ENCODE measurements around the gene MYLIP. TPM values are rescaled to one million over a fixed set of nuclear protein-coding genes. Genes with fewer than 3 reads are reported as not detected.

Gene MYLIP
- total RNA-seq, 1 donor from 2014 or later: 12.9 TPM

- no peaks in the 10 kb centered on the region for H3K36me3 Mint-ChIP-seq (ENCODE audit: unreplicated experiment)
- no peak overlapping the region for H3K27ac Mint-ChIP-seq (ENCODE audit: unreplicated experiment)
- no peak for DNase-seq
- no peaks in the 10 kb centered on the region for H3K4me1 Mint-ChIP-seq (ENCODE audit: low read depth, unreplicated experiment)
- no peak for TF ChIP-seq CTCF (IDR thresholded peaks at IDR 0.05; ENCODE audit: partially characterized antibody, unreplicated experiment)
- H3K27me3 Mint-ChIP-seq (ENCODE audit: unreplicated experiment): peaks cover 3% of the 10 kb centered on the region
- H3K9me3 Mint-ChIP-seq (ENCODE audit: unreplicated experiment): no peaks in the 10 kb centered on the region
- no peak overlapping the region for H3K4me3 Mint-ChIP-seq (ENCODE audit: unreplicated experiment)
These were observed 30.2 kb downstream of the MYLIP start for GRCh38 chr6:16158943-16159557.

- H3K27ac Mint-ChIP-seq (ENCODE audit: unreplicated experiment): no peak overlapping the region
- no peak for TF ChIP-seq CTCF (IDR thresholded peaks at IDR 0.05; ENCODE audit: partially characterized antibody, unreplicated experiment)
- H3K27me3 Mint-ChIP-seq (ENCODE audit: unreplicated experiment): peaks cover 2% of the 10 kb centered on the region
- no peaks in the 10 kb centered on the region for H3K4me1 Mint-ChIP-seq (ENCODE audit: low read depth, unreplicated experiment)
- H3K36me3 Mint-ChIP-seq (ENCODE audit: unreplicated experiment): no peaks in the 10 kb centered on the region
- no peaks in the 10 kb centered on the region for H3K9me3 Mint-ChIP-seq (ENCODE audit: unreplicated experiment)
- DNase-seq: no peak
- no peak overlapping the region for H3K4me3 Mint-ChIP-seq (ENCODE audit: unreplicated experiment)
These were observed 31.9 kb downstream of the MYLIP start for GRCh38 chr6:16160794-16161193.

GRCh38 chr6:16162003-16162402, 33.1 kb downstream of the MYLIP start:
- no peak for TF ChIP-seq CTCF (IDR thresholded peaks at IDR 0.05; ENCODE audit: partially characterized antibody, unreplicated experiment)
- DNase-seq: no peak
- no peaks in the 10 kb centered on the region for H3K4me1 Mint-ChIP-seq (ENCODE audit: low read depth, unreplicated experiment)

GRCh38 chr6:16163066-16163465, 34.2 kb downstream of the MYLIP start:
- Mint-ChIP-seq H3K4me1 (ENCODE audit: low read depth, unreplicated experiment) (no peaks in the 10 kb centered on the region), H3K9me3 (ENCODE audit: unreplicated experiment) (no peaks in the 10 kb centered on the region), H3K27me3 (ENCODE audit: unreplicated experiment) (no peaks in the 10 kb centered on the region), H3K4me3 (ENCODE audit: unreplicated experiment) (no peak overlapping the region), H3K36me3 (ENCODE audit: unreplicated experiment) (no peaks in the 10 kb centered on the region), H3K27ac (ENCODE audit: unreplicated experiment) (no peak overlapping the region)
- TF ChIP-seq CTCF (IDR thresholded peaks at IDR 0.05; ENCODE audit: partially characterized antibody, unreplicated experiment): no peak
- DNase-seq: no peak

More at GRCh38 chr6:16162003-16162402, 33.1 kb downstream of the MYLIP start:
- Mint-ChIP-seq H3K27me3 (ENCODE audit: unreplicated experiment) (peaks cover 1% of the 10 kb centered on the region), H3K4me3 (ENCODE audit: unreplicated experiment) (no peak overlapping the region), H3K36me3 (ENCODE audit: unreplicated experiment) (no peaks in the 10 kb centered on the region), H3K9me3 (ENCODE audit: unreplicated experiment) (no peaks in the 10 kb centered on the region), H3K27ac (ENCODE audit: unreplicated experiment) (no peak overlapping the region)

- H3K4me1 Mint-ChIP-seq (ENCODE audit: low read depth, unreplicated experiment): no peaks in the 10 kb centered on the region
- TF ChIP-seq CTCF (IDR thresholded peaks at IDR 0.05; ENCODE audit: partially characterized antibody, unreplicated experiment): no peak
- DNase-seq: no peak
- no peak overlapping the region for H3K4me3 Mint-ChIP-seq (ENCODE audit: unreplicated experiment)
- no peaks in the 10 kb centered on the region for H3K9me3 Mint-ChIP-seq (ENCODE audit: unreplicated experiment)
- no peak overlapping the region for H3K27ac Mint-ChIP-seq (ENCODE audit: unreplicated experiment)
- H3K27me3 Mint-ChIP-seq (ENCODE audit: unreplicated experiment): no peaks in the 10 kb centered on the region
- H3K36me3 Mint-ChIP-seq (ENCODE audit: unreplicated experiment): no peaks in the 10 kb centered on the region
These were observed 34.8 kb downstream of the MYLIP start for GRCh38 chr6:16163535-16164300.

All from glutamatergic neuron (in vitro differentiated cells).